HG02763 (cell line): ENCODE measurements around the gene RNU7-1.

ENCODE experiments used
- ATAC-seq: cut with Tn5 transposase; IDR thresholded peaks from one replicate; pipeline ENCODE4 v1.9.1; 2021; ENCODE audit warnings: mild to moderate bottlenecking, moderate library complexity; ENCODE audit not compliant: unreplicated experiment

RNU7-1 gene

GRCh38 chr12:6987956-6988553 lies 44.4 kb downstream of the RNU7-1 start:
- ATAC-seq, result no peak
